Stimulated activated CD4-positive, alpha-beta T cell treated with anti-CD3 and anti-CD28 coated beads, TNF-alpha, amount 100 ng/mL, for 1 hour (primary cell): ENCODE data around the gene JMJD1C.
"Not testable (repeated sequence)": the region's sequence is repeated elsewhere in the genome, so short reads cannot be mapped to it uniquely, and the experiment has no call there.

Experiments
- DNase-seq, 3 donors: peaks; one replicate each; pipeline ENCODE4 v3.0.0-alpha.2; 2020; ENCODE audit warnings: low read depth in 3 of 3, low spot score in 1 of 3

The JMJD1C gene

DNA sequence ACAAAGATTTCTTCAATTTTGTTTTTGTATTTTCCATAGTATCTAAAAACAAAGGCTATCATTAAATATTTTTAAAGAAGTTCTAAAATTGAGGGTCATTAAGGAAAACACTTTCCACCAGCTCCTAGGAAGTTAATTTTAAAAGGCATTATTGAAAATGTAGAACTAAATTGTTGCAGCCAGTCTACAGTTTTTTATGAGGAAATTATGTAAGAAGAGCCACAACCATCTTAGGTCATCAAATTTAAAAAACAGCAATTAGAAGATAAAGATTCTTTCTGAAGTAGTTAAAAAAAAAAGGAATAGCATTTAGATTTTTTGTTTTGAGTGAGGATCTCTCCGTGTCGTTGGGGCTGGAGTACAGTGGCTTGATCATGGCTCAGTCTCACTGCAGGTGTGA is 171.0 kb downstream of the JMJD1C start:
- DNase-seq = no peak

DNA sequence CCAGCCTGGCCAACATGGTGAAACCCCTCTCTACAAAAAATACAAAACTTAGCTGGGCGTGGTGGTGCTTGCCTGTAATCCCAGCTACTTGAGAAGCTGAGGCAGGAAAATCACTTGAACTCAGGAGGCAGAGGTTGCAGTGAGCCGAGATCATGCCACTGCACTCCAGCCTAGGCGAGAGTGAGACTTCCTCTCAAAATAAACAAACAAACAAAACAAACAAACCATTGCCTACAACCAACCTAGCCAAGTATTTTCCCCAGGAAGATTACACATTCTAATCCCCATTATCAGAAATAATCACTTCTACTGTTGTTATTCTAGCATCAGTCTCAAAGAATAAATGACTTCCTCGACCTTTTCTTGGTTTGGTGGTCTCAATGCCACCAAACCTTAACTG is 172.9 kb downstream of the JMJD1C start:
- DNase-seq = not testable (repeated sequence)

DNA sequence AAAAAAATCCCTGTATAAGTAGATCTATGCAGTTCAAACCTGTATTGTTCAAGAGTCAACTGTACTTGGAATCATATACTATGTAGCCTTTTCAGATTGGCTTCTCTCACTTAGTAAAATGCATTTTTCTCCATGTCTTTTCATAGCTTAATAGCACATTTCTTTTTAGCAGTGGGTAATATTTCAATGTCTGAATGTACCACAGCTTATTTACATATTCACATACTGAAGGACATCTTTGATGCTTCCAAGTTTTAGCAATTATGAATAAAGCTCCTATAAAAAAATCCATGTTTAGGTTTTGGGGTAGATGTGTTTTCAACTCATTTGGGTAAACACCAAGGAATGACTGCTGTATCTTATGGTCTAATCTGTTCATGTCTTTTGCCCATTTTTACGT is 177.6 kb downstream of the JMJD1C start:
- DNase-seq = no peak

- DNase-seq = no peak
These were observed 179.0 kb downstream of the JMJD1C start for GRCh38 chr10:63286754-63287264.

DNA sequence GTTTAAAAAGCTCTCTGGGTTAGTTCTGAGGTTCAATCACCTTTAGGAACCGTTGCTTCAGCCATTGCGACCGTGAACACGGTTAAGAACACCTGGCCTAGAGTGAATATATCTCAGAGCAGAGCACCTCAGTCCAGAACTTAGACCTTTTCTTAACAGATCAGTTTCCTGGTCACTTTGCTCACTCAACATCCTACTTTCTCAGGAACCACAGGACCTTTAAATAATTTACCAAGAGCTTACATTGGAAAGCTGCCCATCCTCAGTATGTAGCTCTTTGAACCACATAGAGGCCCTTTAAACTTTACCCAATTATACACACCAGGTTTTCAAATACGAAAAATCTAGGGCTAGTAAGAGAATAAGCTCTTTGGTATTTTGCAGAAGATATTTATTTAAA is 179.4 kb downstream of the JMJD1C start:
- DNase-seq = no peak

GRCh38 chr10:63283901-63284300 is 181.9 kb downstream of the JMJD1C start:
- DNase-seq = not testable (repeated sequence)

DNA sequence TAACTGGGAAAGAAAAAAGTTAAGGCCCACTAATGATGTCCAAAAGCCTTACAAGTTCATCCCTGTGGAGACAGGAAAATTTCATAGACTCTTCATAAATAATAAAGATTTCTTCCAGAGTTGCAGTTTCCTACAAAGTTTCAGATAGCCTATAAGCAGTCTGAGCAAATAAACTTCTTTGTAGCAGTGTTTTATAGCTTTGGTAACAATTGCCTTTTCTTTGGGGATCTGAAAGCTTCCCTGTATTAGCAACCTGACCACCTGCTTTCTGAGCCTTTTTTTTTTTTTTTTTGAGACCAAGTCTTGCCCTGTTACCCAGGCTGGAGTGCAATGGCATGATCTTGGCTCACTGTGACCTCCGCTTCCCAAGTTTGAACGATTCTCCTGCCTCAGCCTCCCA is 182.7 kb downstream of the JMJD1C start:
- DNase-seq = no peak

- no peak for DNase-seq
These were observed 183.8 kb downstream of the JMJD1C start for GRCh38 chr10:63281967-63282366.

- no peak for DNase-seq
These were observed 185.4 kb downstream of the JMJD1C start for GRCh38 chr10:63280386-63280785.

DNA sequence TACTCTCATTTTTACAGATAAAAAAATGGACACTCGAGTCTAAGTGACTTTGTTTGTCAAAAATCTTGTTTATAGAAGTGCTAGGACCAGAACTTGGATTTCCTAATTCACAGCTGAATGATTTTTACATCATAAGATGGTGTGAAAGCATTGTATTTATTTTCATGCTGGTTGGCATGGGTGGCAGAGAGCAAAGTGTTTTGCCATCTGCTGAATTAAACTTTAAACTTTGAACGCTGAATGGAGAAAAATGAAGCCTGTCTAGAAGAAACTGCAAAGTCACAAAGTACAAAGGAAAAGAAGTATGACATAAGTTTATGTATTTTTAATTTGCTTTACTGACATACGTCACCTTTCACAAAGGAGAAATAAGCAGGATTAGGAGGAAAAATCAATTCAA is 190.7 kb downstream of the JMJD1C start:
- no peak for DNase-seq

DNA sequence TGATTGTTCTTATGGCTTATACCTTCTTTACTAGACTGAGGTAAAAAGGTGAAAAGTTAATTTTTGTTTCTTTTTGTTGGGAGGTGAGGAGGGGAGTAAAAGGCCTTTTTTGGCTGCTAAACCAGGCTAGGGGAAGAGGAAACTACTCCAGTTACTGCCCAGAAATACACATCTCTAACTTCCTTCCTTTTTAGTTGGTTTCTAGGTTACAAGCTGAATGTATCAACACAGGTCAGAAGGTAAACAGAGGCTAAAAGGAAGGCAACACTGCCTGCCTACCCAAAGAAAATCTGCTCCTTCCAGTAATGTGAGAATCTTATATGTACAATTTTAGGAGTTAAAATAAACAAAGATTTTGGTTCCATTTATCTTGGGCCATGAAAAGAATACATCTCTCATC is 192.2 kb downstream of the JMJD1C start:
- no peak for DNase-seq

- peak; percentile 26 to 66 (median 57) for DNase-seq
These were observed 196.8 kb downstream of the JMJD1C start for GRCh38 chr10:63268798-63269503.

DNA sequence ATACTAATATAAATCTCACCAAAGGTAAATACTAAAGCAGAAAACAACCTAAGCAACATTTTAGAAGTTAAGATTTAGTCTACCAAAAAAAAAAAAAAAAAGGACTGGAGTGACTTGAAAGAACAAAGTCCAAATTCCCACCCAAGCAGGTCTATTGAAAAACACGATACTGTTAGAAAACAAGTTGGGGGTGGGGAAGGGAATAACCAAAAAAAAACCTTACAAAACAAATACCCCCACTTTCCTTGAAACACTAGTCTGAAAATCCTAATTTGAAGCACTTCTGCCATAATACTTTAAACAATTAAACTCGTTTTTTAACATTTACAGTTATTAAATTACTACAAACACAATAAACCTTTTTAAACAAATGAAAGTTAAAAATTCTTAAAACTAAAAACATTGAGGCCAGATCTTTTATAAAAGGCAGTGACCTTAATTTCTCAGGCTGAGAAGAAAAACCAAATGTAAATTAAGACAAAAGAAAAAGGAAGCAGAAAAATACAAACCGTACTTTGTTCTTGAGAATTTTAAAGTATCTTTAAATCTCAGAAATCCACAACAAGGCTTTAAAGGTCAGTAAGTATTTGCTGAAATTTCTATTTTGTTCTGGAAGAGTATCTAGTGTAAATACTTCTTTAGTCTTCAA is 197.5 kb downstream of the JMJD1C start:
- no peak for DNase-seq

DNA sequence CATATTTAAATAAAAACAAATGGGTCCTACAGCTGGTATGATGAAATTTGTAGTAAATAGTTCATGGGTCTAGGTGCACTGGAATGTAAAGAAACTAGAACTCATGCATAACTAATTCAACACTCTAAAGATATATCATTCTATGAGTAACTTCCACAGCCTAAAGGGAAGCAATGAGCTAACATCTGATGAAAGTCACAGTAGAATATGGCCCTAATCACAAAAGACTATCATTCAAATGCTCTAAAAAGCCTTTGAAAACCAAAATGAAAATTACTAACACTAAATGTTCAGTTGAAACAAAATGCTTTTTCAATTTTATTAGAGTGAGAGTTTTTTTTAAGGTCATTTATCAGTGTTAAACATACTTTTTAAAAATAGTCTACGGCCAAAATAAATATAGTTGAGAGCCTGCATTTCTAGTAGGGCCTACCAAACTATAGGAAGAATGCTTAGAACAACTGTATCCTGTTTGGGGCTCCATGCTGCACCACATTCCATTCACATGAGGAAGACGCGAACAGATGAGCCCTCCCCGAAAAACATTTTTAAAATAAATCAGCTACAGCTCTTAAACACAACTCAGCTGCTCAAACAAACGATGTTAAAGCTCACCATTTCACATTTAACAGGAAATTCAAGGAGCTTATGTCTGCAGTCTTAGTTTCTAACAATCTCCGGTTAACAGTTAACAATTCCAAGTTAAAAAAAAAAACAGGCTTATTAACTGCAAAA is 198.2 kb downstream of the JMJD1C start:
- no peak for DNase-seq

DNA sequence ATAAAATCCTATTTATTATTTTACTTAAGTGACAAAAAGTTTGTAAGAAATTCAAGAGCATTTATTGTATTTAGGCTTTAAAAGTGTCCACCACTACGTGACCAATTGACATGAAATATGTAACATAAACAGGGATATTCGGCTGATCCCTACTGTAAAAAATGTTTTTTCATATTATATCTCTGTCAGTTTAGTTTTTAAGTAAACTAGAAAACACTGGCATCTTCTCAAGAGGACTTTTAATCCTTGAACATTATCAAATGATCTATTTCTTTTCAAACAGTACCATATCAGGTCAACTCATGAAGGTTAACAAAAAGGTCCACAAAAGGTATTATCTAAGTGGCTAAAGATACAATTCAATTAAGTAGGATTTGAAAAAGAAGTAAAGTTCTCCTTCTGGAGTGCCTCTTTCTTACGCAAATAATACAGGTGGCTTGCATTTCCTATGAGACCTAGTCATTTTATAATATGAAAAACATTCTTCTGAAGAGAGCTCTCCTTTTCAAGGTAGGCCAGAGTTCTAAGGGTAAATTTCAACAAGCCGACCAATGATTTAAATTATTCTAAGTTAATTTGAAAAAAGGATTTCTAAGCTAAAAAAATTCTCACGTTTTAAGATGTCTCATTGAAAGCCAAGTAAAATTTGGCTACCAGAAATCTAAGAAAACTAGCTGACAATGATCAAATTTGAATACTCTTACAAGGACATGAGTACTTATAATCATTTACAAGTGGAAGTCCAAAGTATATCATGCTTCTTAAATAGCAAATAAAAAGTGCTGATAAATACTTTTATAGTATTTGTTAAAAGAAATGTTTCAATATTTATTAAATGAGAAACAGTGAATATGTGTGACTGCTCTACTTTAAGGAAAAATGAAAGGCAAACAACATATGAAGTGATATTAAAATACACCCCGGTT is 199.1 kb downstream of the JMJD1C start:
- DNase-seq = no peak

DNA sequence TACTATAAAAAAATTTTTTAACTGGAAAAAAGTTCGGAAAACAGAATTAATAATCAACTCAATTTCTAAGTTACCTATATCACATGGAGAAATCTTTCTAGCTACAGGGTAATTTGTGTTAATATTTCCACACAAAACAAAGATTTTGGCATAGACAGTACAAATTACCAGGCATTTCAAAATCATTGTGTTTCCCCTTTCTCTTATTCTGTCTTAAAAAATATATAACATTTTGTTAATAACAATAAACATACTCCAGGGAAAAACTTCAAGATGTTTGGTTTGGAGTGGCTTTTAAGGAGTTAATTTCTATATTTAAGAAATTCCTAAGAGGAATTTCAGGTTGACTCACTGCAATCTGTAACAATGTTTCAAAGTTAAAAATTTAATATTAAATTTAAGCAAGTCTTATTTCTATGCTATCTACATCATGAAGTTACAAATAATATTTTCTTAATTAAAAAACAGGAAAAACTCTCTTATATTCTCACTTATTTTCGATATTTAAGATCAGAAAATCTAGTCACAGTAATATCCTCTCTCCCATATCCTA is 200.0 kb downstream of the JMJD1C start:
- no peak for DNase-seq

DNA sequence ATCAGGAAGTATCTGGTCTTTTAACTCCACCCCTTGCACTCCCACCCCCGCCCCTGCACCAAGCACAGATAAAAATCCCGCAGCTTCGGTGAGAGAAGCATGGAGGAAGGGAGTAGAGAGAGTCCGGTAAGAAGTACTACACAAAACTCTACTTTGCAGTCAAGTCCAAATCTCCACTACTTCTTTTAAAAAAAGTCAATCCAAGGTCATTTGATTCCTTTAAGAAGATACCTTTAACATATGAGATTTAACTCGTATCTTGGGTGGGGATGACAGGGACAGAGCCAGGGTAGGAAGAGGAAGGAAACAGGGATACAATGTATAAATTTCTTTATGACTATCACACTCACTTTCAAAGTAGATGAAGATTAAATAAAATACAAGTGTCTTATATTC is 200.6 kb downstream of the JMJD1C start:
- no peak for DNase-seq

DNA sequence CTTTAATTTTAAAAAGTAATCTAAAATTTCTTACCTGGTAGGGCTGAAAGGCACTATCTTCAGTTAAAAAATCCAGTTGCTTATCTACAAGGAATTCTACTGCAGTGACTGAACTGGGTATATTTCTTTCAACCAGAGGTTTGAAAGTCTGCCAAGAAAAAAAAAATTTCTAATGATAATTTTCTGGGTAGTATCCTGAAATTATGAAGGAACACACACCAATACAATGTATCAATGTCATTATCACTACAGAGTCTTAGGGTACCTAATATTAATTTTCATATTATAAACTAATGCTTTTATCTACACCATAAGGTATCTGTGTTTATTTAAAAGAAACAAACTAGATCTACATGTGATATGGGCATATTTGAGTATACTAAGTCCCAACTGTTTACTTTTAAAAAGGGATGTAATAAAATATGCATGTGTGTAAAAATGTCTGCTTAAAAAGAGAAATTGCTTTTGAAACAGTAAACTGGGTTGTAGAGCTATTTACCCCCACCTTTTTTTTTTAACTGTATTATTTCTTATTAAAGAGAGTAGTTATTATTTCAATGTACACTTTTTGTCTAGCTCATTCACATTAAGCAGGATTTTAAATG is 201.1 kb downstream of the JMJD1C start:
- DNase-seq = no peak

GRCh38 chr10:63262430-63263073 is 203.2 kb downstream of the JMJD1C start:
- no peak for DNase-seq

GRCh38 chr10:63261496-63261895 is 204.3 kb downstream of the JMJD1C start:
- DNase-seq = no peak
